ENCODE data around the gene NPC1L1.

DNA sequence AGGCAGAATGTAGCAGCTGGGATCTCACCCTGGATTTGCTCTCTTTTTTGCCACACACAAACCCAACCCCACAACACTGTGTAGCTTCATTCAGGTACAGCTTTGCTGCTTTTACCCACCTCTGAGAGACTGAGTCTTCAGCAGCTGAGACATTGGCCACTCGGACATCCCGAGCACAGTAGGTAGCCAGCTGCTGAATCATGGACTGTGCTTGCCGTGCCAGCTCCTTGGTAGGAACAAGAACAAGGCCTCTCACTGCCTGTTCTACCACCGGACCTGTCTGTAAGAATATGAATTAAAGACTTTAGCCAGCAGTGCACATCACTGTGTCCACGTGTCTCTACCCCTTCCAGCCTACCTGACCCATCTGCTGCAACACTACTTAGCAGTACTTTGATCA is 31.6 kb upstream of the NPC1L1 start:
- TF ChIP-seq, protein P1, sequence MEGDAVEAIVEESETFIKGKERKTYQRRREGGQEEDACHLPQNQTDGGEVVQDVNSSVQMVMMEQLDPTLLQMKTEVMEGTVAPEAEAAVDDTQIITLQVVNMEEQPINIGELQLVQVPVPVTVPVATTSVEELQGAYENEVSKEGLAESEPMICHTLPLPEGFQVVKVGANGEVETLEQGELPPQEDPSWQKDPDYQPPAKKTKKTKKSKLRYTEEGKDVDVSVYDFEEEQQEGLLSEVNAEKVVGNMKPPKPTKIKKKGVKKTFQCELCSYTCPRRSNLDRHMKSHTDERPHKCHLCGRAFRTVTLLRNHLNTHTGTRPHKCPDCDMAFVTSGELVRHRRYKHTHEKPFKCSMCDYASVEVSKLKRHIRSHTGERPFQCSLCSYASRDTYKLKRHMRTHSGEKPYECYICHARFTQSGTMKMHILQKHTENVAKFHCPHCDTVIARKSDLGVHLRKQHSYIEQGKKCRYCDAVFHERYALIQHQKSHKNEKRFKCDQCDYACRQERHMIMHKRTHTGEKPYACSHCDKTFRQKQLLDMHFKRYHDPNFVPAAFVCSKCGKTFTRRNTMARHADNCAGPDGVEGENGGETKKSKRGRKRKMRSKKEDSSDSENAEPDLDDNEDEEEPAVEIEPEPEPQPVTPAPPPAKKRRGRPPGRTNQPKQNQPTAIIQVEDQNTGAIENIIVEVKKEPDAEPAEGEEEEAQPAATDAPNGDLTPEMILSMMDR (IDR thresholded peaks at IDR 0.05; ENCODE audit: poor library complexity), result no peak
- TF ChIP-seq EZH2phosphoT487 (IDR thresholded peaks at IDR 0.05; ENCODE audit: low read depth, severe bottlenecking, unreplicated experiment), result no peak

Measured in hepatocyte (in vitro differentiated cells).